22Rv1 (cell line): ENCODE data around the gene TEDC1.

Experiments used
- CTCF ChIP-seq: fragments of 450-650 bp; IDR thresholded peaks from 2 replicates; pipeline ENCODE4 v1.5.1; 2017; ENCODE audit warnings: mild to moderate bottlenecking
- ZFX ChIP-seq: fragments of 450-650 bp; IDR thresholded peaks from 2 replicates; pipeline ENCODE4 v1.6.1; 2017; ENCODE audit warnings: antibody characterized with exemption, borderline replicate concordance

GRCh38 chr14:105484069-105484996 is 6.7 kb upstream of the TEDC1 start:
- TF ChIP-seq CTCF (no peak), ZFX (no peak)
